Measurements from ENCODE around the gene GP9. TPM values are rescaled to one million over a fixed set of nuclear protein-coding genes. Genes with fewer than 3 reads are reported as not detected.

The GP9 gene
- total RNA-seq, 1 donor from 2014 or later, result not detected

DNA sequence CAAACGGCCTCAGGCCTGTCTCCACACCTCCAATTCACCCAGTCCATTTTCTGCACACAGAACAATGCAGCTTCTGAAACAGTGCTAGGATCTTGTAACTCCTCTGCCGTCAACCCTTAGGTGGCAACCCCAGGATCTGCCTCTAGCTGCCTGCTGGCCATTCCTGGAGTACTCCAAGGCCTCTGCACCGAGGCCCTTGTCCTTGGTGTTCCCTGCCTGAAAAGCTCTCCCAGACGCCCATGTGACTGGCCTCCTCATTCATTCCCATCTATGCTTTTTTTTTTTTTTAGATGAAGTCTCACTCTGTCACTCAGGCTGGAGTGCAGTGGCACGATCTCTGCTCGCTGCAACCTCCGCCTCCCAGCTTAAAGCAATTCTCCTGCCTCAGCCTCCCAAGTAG is 42.7 kb downstream of the GP9 start:
- no peaks in the 10 kb centered on the region for H3K36me3 ChIP-seq
- intact Hi-C loops (cut with DNase I), result no loop called here
- H3K4me1 ChIP-seq, result peaks cover 7% of the 10 kb centered on the region
- no peaks in the 10 kb centered on the region for H3K9me3 ChIP-seq
- no peak overlapping the region for H3K27ac ChIP-seq
- no peak overlapping the region for H3K4me3 ChIP-seq
- TF ChIP-seq, protein P1, sequence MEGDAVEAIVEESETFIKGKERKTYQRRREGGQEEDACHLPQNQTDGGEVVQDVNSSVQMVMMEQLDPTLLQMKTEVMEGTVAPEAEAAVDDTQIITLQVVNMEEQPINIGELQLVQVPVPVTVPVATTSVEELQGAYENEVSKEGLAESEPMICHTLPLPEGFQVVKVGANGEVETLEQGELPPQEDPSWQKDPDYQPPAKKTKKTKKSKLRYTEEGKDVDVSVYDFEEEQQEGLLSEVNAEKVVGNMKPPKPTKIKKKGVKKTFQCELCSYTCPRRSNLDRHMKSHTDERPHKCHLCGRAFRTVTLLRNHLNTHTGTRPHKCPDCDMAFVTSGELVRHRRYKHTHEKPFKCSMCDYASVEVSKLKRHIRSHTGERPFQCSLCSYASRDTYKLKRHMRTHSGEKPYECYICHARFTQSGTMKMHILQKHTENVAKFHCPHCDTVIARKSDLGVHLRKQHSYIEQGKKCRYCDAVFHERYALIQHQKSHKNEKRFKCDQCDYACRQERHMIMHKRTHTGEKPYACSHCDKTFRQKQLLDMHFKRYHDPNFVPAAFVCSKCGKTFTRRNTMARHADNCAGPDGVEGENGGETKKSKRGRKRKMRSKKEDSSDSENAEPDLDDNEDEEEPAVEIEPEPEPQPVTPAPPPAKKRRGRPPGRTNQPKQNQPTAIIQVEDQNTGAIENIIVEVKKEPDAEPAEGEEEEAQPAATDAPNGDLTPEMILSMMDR (IDR thresholded peaks at IDR 0.05), result no peak
- TF ChIP-seq POLR2A (IDR thresholded peaks at IDR 0.05) (no peak), POLR2AphosphoS5 (IDR thresholded peaks at IDR 0.05; ENCODE audit: insufficient read depth in 1 of 2, low read depth in 1 of 2) (no peak)
- DNase-seq (ENCODE audit: extremely low spot score in 2 of 2), result no peak
- no peaks in the 10 kb centered on the region for H3K27me3 ChIP-seq

DNA sequence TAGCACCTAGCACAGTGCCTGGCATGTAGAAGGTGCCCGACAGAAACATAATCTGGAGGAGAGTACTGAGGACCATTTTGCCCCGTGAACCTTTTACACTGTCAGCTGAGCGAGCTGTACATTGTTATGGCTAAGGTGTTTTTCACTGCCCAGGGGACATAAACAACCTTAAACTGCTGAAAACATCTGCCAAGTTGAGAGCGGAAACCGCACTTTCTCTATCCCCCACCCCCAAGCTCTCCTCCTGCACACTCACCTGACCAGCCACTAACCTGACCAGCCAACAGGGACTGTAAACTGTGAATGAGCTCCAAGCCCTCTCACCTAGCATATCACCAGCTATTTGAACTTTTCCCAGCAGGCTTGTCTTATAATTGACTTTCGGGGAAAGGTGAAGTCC is 43.5 kb downstream of the GP9 start:
- H3K4me3 ChIP-seq, result no peak overlapping the region
- H3K9me3 ChIP-seq, result no peaks in the 10 kb centered on the region
- no peak for TF ChIP-seq POLR2AphosphoS5 (IDR thresholded peaks at IDR 0.05; ENCODE audit: insufficient read depth in 1 of 2, low read depth in 1 of 2)
- TF ChIP-seq, protein P1 (IDR thresholded peaks at IDR 0.05), result no peak
- TF ChIP-seq POLR2A (IDR thresholded peaks at IDR 0.05), result no peak
- peaks cover 7% of the 10 kb centered on the region for H3K4me1 ChIP-seq
- H3K27ac ChIP-seq, result no peak overlapping the region
- no peaks in the 10 kb centered on the region for H3K27me3 ChIP-seq
- no peaks in the 10 kb centered on the region for H3K36me3 ChIP-seq
- intact Hi-C loops (cut with DNase I), result no loop called here
- no peak for DNase-seq (ENCODE audit: extremely low spot score in 2 of 2)

DNA sequence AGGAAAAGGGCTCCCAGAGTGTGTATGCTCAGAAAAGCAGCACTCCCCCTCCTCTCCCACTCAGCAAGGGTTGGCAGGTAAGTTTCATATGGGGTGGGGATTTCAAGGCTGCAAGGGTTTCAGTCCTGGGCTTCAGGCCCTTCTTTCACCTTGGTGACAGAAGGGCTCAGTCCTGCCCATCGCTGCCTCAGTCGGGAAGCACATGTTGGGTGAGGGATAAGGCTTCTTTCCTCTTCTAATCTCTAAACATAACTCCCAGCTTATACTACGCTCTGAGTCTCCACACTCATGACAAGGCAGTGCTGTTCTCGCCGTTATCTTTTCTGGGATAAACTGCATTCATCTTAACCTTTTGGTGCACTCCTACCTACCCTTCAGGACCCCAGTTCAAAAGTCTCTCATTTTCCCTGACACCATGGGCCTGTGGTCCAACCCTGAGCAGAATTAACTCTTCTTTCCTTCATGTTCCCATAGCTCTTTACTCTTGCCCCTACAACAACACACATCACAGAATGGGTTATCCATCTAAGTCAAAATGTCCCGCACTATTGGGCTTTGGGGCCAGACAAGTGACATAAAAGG is 44.0 kb downstream of the GP9 start:
- intact Hi-C loops (cut with DNase I), result no loop called here
- Histone ChIP-seq H3K9me3 (no peaks in the 10 kb centered on the region), H3K27me3 (no peaks in the 10 kb centered on the region), H3K4me1 (peaks cover 7% of the 10 kb centered on the region), H3K27ac (no peak overlapping the region), H3K36me3 (no peaks in the 10 kb centered on the region), H3K4me3 (no peak overlapping the region)
- TF ChIP-seq POLR2AphosphoS5 (IDR thresholded peaks at IDR 0.05; ENCODE audit: insufficient read depth in 1 of 2, low read depth in 1 of 2) (no peak), POLR2A (IDR thresholded peaks at IDR 0.05) (no peak)
- TF ChIP-seq, protein P1 (IDR thresholded peaks at IDR 0.05), result no peak
- DNase-seq (ENCODE audit: extremely low spot score in 2 of 2), result no peak

DNA sequence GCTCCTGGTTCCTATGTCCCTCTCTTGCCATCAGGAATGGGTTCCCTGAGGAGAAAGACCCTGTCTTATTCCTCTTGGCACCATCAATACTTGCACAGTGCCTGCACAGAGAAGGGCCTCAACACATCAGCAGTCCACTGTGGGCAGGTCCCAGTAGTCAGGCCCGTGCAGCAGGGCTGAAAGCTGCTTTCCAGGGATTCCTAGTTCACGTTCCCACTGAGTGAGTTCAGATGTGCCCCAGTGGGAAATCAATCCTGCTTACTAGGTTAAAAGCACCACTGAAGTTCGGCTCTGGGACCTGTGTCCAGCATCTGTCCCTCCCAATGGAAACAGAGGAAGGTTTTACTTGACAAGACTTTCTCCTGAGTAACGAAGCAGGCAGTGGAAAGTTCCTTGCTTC is 45.3 kb downstream of the GP9 start:
- DNase-seq (ENCODE audit: extremely low spot score in 2 of 2), result no peak
- intact Hi-C loops (cut with DNase I), result no loop called here
- H3K27ac ChIP-seq, result no peak overlapping the region
- no peaks in the 10 kb centered on the region for H3K36me3 ChIP-seq
- no peak overlapping the region for H3K4me3 ChIP-seq
- no peaks in the 10 kb centered on the region for H3K27me3 ChIP-seq
- peaks cover 7% of the 10 kb centered on the region for H3K4me1 ChIP-seq
- H3K9me3 ChIP-seq, result no peaks in the 10 kb centered on the region
- no peak for TF ChIP-seq POLR2AphosphoS5 (IDR thresholded peaks at IDR 0.05; ENCODE audit: insufficient read depth in 1 of 2, low read depth in 1 of 2)
- TF ChIP-seq, protein P1 (IDR thresholded peaks at IDR 0.05), result no peak

DNA sequence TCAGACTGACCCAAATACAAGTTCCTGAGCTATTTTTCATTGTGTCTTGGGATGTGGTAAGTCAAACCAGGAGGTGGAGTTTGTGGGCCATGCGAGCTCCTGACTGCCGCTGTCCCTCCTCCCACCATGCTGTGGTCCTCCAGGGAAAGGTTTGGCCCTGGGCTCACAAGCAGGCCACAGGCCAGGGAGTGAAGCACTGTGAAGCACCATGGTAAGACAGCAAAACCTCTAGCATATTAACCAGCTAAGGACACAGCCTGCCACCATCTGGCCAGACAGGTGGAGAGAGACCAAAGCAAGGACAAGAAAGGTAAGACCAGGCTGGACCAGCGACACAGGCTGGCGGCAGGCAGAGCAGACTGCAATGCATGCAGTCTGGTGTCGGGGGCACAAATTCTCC is 45.7 kb downstream of the GP9 start:
- H3K27ac ChIP-seq, result no peak overlapping the region
- H3K4me3 ChIP-seq, result no peak overlapping the region
- TF ChIP-seq POLR2A (IDR thresholded peaks at IDR 0.05), result no peak
- TF ChIP-seq, protein P1 (IDR thresholded peaks at IDR 0.05), result no peak
- TF ChIP-seq POLR2AphosphoS5 (IDR thresholded peaks at IDR 0.05; ENCODE audit: insufficient read depth in 1 of 2, low read depth in 1 of 2), result no peak
- H3K4me1 ChIP-seq, result peaks cover 7% of the 10 kb centered on the region
- no peaks in the 10 kb centered on the region for H3K36me3 ChIP-seq
- H3K27me3 ChIP-seq, result no peaks in the 10 kb centered on the region
- intact Hi-C loops (cut with DNase I), result no loop called here
- DNase-seq (ENCODE audit: extremely low spot score in 2 of 2), result no peak
- no peaks in the 10 kb centered on the region for H3K9me3 ChIP-seq

Measured in vagina (tissue), 2 donors.